Renal cortex interstitium (tissue), 3 donors: ENCODE results near the gene TDO2. TPM values are rescaled to one million over a fixed set of nuclear protein-coding genes. Genes with fewer than 3 reads are reported as not detected.

Source experiments
- polyA plus RNA-seq, 3 donors: library from polyadenylated mRNA; unstranded; fragments of 120-200 nt; gene quantifications; one replicate each; pipeline ENCODE4 v1.2.1, GENCODE V29; 2013; ENCODE audit not compliant: insufficient read length in 3 of 3

The TDO2 gene
- polyA plus RNA-seq, 3 donors = 1.9 to 3.5 (median 2.5) TPM

Other genes with a start within 250 kb of the TDO2 start
- gene GUCY1A1, start 236.8 kb upstream of the TDO2 start, polyA plus RNA-seq = 10 to 100 TPM; 65.0 to 82.3 (median 81.1) TPM
- 10 to 100 TPM; 60.1 to 71.1 (median 66.3) TPM for gene GUCY1B1, start 144.7 kb upstream of the TDO2 start, polyA plus RNA-seq
- under 1 TPM; 0.07 to 0.29 (median 0.26) TPM for gene ASIC5, start 37.4 kb upstream of the TDO2 start, polyA plus RNA-seq
- gene CTSO, start 50.2 kb downstream of the TDO2 start, polyA plus RNA-seq = 10 to 100 TPM; 36.0 to 44.0 (median 40.8) TPM